GM12864 (cell line): ENCODE data around the gene ECT2L.

Experiments used
- DNase-seq: peaks from one replicate; pipeline ENCODE4 v3.0.0-alpha.2; 2011; ENCODE audit warnings: low read depth
- H3K4me3 ChIP-seq: 2 replicates; pipeline ENCODE4 v1.5.1; 2011; ENCODE audit warnings: mild to moderate bottlenecking, low read depth, low read length, control low read depth
- TF ChIP-seq, protein P1 (sequence below): IDR thresholded peaks from 2 replicates; pipeline ENCODE4 v1.5.1; 2011; ENCODE audit warnings: low read depth, mild to moderate bottlenecking, moderate library complexity, low read length, control low read depth, inconsistent platforms; ENCODE audit errors: missing control alignments

ECT2L gene

DNA sequence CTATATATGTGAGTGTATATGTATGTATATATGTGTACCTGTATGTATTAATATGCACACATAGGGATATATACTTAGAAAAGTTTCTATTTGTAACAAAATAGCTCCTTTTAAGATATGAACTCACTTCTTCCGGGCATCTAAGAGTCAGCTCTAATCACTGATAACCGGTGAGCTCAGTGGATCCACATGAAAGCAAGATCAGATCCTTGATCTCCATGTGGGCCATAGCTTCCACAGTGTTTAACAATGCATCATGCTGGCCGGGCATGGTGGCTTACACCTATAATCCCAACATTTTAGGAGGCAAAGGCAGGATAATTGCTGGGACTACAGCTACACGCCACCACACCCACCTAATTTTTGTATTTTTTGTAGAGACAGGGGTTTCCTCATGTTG is 52.6 kb downstream of the ECT2L start:
- TF ChIP-seq, protein P1, sequence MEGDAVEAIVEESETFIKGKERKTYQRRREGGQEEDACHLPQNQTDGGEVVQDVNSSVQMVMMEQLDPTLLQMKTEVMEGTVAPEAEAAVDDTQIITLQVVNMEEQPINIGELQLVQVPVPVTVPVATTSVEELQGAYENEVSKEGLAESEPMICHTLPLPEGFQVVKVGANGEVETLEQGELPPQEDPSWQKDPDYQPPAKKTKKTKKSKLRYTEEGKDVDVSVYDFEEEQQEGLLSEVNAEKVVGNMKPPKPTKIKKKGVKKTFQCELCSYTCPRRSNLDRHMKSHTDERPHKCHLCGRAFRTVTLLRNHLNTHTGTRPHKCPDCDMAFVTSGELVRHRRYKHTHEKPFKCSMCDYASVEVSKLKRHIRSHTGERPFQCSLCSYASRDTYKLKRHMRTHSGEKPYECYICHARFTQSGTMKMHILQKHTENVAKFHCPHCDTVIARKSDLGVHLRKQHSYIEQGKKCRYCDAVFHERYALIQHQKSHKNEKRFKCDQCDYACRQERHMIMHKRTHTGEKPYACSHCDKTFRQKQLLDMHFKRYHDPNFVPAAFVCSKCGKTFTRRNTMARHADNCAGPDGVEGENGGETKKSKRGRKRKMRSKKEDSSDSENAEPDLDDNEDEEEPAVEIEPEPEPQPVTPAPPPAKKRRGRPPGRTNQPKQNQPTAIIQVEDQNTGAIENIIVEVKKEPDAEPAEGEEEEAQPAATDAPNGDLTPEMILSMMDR = no peak
- DNase-seq = no peak
- no peak overlapping the region for H3K4me3 ChIP-seq

DNA sequence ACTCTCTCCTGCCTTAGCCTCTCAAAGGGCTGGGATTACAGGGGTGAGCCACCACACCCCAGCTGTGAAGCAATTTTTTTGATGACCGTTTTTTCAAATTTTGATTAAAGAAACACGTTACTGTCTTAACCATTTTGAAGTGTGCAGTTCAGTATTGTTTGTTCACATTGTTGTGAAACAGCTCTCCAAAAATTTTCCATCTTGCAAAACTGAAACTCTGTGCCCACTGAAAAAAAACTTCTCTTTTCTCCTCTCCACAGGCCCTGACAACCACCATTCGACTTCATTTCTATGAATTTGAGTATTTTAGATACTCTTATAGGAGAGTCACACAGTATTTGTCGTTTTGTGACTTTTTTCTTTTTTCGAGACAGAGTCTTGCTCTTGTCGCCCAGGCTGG is 53.9 kb downstream of the ECT2L start:
- TF ChIP-seq, protein P1 = no peak
- H3K4me3 ChIP-seq = no peak overlapping the region
- DNase-seq = no peak

DNA sequence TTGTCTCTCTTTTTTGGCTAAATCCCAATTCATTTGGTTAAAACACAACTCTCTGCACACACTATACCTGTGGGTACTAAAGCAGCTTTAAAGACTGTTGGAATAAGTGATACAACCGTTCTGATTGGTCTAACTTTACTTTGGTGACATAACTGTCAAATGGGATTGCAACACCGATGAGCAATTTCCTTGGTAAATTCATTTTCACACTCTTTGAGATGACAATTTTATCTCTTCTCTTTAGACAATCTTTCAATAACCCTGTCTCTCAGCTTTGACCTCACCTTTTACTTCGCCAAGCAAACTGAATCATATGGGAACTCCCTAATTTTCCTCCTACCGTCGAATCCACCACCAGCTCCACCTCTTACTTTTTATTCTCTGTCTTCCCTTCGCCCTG is 60.8 kb downstream of the ECT2L start:
- DNase-seq = no peak
- TF ChIP-seq, protein P1 = no peak
- no peak overlapping the region for H3K4me3 ChIP-seq

GRCh38 chr6:138857775-138858174 is 61.9 kb downstream of the ECT2L start:
- TF ChIP-seq, protein P1 = no peak

DNA sequence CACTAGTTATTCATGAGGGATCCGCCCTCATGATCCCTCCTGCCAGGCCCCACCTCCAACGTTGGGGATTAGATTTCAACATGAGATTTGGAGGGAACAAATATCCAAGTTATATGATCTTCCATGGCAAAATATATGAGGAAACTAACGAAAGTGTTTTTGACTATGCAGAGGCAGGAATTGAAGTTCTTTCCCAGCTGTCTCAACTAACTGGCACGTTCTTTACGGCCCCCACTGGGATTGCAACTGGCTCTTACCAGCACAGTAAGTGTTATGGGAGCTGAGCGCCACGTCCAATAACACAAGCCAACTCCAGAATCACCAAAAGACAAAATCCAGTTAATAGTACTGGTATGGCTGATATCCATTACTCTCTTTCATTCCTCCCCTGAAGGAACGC is 66.6 kb downstream of the ECT2L start:
- DNase-seq = no peak
- TF ChIP-seq, protein P1 = no peak
- H3K4me3 ChIP-seq = no peak overlapping the region

More at GRCh38 chr6:138857775-138858174, 61.9 kb downstream of the ECT2L start:
- DNase-seq = no peak
- no peak overlapping the region for H3K4me3 ChIP-seq

DNA sequence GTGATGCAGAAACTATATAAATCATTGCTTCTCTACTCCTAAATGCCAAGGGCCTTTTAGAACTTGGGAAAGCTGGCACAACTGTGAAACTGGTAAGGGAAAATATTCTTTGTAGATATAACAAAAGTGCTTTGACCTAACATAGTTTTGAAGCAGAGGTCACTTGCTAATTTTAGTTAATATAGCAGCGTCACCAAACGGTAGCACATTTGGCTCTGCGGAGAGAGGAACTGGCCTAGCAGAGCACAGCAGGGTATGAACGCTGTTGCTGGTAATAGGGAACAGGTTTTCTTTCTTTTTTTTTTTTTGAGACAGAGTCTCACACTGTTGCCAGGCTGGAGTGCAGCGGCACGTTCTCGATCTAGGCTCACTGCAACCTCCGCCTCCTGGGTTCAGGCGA is 67.4 kb downstream of the ECT2L start:
- no peak overlapping the region for H3K4me3 ChIP-seq
- DNase-seq = no peak
- TF ChIP-seq, protein P1 = no peak

DNA sequence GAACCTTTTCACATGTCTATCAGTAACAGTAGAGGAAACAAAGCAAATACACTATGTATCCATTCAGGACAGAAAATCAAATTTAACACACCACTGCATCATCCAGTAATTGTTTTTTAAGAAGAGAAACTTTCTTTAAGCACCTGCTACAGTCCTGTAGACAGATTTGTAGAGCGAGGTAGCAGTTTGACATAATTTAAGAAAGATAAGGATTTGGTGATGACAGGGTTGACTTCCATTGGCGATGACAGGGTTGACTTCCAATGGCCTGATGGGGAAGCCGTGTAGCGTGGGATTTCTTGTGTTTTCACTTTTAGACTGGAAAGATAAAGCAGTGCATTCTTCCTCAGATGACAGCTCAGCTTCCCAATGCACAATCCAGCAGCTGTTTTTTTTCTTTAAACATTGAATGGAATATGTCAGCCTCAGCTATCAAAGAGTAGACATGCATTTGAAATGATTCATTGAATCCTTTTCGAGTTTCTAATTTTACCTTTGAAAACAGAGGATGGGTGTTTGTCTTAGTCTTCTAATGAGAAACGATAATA is 68.5 kb downstream of the ECT2L start:
- TF ChIP-seq, protein P1 = no peak
- H3K4me3 ChIP-seq = no peak overlapping the region
- DNase-seq = no peak
